ENCODE data around the gene PLPP2. TPM values are rescaled to one million over a fixed set of nuclear protein-coding genes. Genes with fewer than 3 reads are reported as not detected.

PLPP2 gene
- polyA plus RNA-seq, 1 experiment = 3.9 TPM

DNA sequence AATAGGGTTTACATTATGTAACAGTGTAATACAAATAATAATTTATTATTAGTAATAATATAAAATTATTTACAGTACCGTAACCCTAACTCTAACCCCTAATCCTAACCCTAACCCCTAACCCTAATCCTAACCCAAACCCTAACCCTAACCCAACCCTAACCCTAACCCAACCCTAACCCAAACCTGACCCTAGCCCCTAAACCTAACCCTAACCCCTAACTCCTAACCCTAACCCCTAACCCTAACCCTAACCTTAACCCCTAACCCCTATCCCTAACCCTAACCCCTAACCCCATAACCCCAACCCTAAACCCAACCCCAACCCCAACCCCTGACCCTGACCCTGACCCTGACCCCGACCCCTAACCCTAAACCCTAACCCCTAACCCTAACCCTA lies 45.7 kb downstream of the PLPP2 start:
- Histone ChIP-seq H3K4me3 (ENCODE audit: low read depth, low read length) (no peak overlapping the region), H3K27ac (ENCODE audit: low read depth, low read length) (no peak overlapping the region), H3K9me3 (ENCODE audit: control insufficient read depth, insufficient read depth, low read length) (no peaks in the 10 kb centered on the region), H3K27me3 (ENCODE audit: control insufficient read depth, insufficient read depth, low read length) (no peaks in the 10 kb centered on the region)
- DNase-seq (ENCODE audit: low read depth, low spot score) = no peak
- ChIA-PET CTCF (no interaction called here), POLR2A (no interaction called here)
- TF ChIP-seq, protein P1, sequence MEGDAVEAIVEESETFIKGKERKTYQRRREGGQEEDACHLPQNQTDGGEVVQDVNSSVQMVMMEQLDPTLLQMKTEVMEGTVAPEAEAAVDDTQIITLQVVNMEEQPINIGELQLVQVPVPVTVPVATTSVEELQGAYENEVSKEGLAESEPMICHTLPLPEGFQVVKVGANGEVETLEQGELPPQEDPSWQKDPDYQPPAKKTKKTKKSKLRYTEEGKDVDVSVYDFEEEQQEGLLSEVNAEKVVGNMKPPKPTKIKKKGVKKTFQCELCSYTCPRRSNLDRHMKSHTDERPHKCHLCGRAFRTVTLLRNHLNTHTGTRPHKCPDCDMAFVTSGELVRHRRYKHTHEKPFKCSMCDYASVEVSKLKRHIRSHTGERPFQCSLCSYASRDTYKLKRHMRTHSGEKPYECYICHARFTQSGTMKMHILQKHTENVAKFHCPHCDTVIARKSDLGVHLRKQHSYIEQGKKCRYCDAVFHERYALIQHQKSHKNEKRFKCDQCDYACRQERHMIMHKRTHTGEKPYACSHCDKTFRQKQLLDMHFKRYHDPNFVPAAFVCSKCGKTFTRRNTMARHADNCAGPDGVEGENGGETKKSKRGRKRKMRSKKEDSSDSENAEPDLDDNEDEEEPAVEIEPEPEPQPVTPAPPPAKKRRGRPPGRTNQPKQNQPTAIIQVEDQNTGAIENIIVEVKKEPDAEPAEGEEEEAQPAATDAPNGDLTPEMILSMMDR (IDR thresholded peaks at IDR 0.05; ENCODE audit: low read depth, low read length) = no peak

Other genes with a start within 250 kb of the PLPP2 start
- gene OR4F17, start 184.3 kb downstream of the PLPP2 start, polyA plus RNA-seq (2011; rRNA removed) = not detected in 2 replicates
- gene MIER2, start 53.4 kb upstream of the PLPP2 start, polyA plus RNA-seq (2011; rRNA removed) = 14.5 and 25.5 TPM in 2 replicates
- 0.05 TPM in 1 of 2 replicates, not detected in the other for gene C2CD4C, start 117.7 kb upstream of the PLPP2 start, polyA plus RNA-seq (2011; rRNA removed)
- 1.3 and 2.2 TPM in 2 replicates for gene SHC2, start 169.6 kb upstream of the PLPP2 start, polyA plus RNA-seq (2011; rRNA removed)
- not detected in 2 replicates for gene MADCAM1, start 205.1 kb upstream of the PLPP2 start, polyA plus RNA-seq (2011; rRNA removed)
- 2.6 and 4.1 TPM in 2 replicates for gene TPGS1, start 216.1 kb upstream of the PLPP2 start, polyA plus RNA-seq (2011; rRNA removed)
- gene CDC34, start 240.4 kb upstream of the PLPP2 start, polyA plus RNA-seq (2011; rRNA removed) = 34.0 and 54.0 TPM in 2 replicates